NCI-H82 treated with DMSO at 0.1 percent for 48 hours (cell line): ENCODE data around the gene CYP19A1.

Experiments
- DNase-seq: peaks from one replicate; lab custom pipeline; 2025; ENCODE audit not compliant: unreplicated experiment; lab: John Stamatoyannopoulos, UW

The CYP19A1 gene

DNA sequence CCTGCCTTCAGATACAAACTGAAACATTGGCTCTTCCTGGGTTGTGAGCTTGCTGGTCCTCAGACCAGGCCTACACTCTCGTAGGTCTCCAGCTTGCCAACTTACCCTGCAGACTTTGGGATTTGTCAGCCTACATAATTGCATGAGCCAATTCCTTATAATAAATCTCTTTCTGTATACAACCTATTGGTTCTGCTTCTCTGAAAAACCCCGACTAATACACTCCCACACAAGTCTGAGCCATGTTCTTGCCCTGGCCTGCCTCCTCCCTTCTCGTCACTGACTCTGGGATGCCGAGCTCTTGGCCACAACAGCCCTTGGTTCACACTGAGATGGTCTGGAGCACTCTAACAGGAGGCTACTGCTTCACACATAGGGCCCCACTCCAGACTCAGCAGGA, 9.5 kb downstream of the CYP19A1 start:
- DNase-seq: no peak

DNA sequence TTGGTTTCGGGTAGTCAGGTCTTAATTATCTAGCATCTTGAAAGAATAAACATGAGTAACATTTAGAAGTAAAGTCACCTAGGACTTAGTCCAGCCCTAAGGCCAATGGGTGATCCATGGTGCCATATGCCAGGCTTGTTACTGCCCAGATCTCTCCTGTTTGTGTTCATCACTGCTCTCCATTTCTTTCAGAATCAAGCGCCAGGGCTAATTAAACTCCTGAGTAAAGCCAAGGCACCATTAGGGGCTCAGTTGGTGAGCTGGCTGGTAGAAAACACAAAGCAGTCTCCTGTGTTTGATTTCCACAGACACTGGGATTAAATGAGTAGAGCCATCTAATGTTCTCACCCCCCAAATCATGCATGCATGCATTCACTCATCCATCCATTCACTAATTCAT, 11.3 kb downstream of the CYP19A1 start:
- no peak for DNase-seq

DNA sequence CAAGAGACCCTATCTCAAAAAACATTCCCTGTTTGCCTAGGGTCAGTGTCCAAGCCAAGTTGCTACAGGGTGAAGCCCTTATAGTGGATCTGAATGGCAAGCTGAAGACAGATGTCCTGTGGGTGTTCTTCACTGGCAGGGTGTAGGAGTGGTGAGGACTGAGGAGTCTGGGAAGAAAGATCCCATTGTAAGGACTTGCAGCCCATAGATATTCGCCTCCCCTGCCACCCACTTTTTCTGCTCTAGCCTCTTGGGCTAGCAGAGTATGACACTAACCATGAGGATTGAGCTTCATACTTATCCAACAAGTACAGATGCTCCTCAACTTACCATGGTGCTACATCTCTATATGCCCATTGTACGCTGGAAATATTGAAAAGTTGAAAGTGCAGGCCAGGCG, 13.2 kb downstream of the CYP19A1 start:
- no peak for DNase-seq

DNA sequence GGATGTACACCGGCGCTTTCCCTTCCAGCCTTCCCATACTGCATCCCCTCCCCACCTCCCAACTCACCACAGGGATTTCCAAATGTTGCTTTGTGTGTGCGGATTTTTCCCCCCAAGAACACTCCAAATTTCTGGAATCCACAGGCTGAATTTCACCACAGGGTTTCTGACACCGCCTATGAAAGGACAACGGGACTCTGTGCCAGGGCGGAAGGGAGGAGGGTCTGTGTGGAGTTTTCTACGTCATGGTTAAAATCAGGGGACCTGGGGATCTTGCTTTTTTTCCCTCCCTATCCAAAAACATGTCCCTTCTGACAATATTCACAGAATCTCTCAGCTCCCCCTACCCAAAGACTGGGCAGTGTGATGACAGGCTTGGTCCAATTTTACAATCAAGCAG, 14.6 kb downstream of the CYP19A1 start:
- DNase-seq: no peak

DNA sequence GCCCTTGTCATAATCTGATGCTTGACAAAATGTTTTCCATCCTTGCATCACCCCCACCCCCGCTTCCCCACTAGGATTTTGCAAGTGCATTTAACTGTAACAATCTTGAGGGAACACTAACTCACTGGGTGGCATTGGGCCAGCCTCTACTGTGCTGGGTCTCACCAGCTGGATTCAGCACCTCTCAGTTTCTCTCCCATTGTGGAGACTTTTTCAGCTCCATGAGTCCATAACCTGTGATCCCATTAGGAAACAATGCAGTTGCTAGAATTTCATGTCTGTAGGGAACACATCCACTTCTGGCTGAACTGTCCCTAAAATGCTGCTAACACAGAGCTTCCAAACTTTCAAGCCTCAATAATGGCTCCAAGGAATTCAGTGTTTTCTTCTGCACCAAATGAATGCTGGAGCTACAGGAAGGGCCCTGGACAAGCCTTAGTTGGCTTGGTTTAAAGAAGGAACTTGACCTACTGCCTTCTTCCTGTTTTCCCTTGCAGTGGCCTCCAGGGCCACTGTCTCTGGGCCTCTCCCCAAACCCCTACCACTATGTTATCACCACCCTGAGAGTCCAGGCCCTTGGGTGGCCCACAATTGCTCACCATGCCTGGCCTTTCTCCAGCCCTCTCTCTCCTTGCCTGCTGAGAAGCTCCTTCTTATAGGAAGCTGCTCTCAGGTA, 15.6 kb downstream of the CYP19A1 start:
- DNase-seq: no peak

DNA sequence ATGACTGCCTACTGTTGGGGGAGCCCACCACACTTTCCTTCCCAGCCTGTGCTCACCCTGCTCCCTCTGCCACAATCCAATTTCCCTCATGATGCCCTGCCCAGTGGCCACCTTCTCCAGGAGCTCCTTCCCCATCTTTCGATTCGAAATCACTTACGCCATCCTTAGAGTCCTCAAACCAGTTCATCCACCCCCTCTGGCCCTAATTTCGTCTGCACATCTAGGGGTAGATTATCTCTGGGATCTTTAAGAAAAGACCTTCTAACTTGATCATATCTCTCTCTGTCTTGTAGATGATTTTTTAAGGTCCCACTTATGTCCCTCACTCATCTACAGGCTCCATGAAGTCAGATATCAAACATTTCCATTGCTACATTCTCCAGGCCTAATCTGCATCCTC, 17.1 kb downstream of the CYP19A1 start:
- no peak for DNase-seq

DNA sequence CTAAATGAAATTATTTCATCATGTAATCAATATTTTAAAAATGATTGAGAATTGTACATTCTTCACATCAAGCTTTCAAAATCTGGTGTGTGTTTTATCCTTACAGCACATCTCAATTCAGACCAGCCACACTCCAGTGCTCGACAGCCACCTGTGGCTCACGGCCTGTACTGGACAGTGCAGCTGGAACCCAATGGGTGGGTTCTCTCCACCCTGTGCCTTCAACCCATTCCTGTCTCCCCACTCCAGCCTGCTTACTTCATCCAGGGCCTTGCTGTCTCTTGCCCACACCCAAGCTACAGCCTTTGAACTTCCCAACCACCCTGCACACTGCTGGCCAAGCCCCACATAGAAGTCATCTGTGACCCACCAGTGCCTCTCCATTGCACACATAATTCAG, 17.6 kb downstream of the CYP19A1 start:
- DNase-seq: no peak

DNA sequence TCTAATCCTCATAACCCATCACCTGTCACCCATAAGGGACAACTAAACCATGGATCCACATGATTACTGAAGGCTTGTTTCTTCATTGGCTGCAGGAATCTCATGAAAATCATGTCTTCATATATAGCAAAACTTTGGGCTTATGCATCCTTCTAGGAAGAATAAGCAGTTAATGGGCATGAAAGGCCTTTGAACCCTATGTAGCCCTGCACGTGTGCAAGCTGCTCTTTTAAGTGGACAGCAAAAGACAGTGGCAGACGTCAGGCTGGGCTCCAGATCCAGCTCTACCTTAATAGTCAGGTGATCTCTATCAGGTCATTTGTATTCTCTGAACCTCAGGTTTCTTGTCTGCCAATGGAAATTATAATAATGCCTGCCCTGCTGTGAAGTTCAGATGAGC, 18.9 kb downstream of the CYP19A1 start:
- no peak for DNase-seq

DNA sequence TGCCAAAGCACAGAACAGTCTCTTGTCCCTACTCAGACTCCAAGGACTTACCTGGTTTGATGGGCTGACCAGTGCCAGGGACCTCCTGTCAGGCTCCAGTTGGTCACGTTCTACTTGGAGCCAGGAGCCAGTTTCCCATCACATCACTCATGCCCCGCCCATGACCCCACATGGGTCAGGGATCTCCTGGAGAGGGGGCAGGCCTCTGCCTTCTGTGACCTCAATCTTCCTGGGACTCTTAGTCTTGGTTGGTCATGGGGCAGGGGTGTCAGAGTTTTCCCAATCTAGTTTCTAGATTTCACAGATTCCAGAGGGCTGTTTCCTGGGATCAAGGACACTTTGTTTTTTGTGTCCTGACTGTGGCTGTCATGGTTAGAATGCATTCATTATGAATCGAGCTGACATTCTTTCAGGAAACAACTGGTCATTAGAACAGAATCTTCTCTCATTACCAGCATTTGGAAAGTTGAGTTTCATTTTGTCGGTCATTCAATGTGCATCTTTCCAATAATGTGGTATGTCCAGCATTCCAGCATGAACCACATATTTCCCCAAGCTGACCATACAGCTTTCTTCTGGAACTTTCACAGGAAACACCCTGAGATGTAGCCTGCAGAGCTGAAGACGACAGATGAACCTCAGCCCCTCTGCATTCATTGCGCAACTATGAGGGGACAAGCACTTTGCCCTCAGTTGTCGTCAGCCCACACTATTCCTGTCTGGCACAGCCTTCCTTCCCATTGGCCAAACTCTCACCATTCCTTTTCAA, 19.8 kb downstream of the CYP19A1 start:
- no peak for DNase-seq

DNA sequence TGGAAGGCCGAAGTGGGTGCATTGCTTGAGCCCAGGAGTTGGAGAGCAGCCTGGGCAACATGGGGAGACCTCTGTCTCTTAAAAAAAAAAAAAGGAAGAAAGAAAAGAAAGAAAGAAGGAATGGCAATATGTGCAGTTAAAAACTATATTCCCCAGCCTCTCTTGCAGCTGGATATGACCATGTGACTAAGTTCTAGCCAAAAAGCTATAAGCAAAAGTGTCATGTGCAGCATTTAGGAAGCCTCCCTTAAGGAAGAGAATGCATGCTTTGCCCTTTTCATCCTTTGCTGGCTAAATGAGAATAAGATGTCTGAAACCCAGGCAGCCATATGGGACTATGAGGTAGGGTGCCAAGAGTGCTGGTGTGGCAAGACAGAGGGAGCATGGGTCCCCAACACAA, 21.8 kb downstream of the CYP19A1 start:
- no peak for DNase-seq

DNA sequence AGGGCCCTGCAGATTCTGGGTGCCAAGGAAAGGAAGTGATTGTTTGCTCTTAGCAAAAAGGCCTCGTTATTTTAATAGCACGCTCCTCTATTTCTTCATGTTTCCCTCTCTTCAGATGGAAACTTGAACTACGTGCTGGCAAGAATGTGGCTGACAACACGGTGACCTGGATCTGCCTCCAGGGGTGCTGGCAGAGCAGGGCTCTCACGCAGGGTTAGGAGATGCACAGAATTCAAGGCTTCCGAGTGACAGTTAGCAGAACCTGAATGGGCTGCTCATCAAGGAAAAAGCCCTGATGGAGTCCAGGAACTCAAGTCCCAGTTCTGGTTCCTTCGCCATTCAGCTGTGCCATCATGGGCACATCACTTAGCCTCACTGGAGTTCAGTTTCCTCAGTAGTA, 22.7 kb downstream of the CYP19A1 start:
- DNase-seq: no peak

DNA sequence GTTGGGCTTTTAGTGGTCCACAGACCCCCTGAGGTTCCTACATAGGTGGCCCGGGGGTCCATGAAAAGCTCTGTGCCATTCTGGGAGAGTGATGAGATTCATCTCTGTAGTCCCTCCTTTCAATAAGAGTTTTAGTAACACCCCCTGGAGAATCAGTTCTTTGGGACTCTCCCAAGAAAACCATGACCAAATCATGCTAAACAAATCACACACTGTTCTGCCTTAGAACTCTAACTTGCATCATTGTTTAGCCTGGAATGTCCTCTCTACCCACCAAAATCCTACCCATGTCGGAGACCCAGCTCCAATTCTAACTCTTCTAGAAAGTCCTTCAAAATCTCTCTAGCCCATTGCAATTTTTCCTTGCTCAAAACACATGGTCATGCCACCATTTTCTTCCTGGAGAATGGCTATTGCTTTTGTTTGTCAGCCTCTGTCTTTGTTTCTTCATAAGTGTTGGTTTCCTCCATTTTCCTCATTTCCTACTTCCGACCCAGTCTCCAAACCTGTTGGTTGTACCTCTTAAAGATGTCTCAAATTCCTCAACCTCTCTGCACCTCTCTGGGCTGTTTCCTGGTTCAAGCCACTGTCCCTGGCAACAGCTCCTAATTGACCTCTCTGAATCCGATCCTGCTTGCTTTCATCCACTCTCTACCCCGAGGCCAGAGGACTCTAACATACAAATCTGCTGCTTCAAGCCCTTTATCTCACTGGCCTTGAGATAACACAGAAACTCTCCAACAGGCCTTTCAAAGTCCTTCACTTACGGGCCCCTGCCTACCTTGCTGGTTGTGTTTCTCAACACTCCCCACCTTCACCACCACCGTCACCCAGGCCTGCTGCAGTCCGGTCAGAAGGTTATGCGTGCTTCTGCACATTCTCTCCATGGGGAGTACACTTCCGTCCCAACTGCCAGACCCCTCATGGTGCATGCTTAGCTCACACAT, 23.7 kb downstream of the CYP19A1 start:
- no peak for DNase-seq

DNA sequence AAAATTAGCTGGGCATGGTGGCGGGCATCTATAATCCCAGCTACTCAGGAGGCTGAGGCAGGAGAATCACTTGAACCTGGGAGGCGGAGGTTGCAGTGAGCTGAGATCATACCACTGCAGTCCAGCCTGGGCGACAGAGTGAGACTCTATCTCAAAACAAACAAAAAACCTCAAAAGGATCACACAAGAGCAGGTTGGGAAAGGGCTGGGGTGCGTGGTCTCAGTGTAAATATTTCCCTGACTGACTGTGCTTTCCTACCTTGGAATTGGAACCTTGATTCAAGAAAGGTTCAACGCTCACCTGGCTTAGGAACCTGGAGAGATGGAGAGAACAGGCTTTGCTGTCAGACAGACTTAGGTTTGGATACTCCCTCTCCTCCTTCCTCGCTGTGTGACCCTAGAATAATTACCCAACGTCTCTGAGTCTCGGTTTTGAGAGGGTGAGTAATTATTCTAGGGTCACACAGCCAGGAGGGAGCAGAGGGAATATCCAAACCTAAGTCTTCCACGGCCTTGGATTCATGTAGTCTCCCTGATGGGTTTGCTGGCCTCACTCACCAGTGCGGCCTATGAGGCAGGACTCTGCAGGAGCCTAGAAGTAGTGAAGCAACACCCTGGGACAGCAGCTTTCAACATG, 24.6 kb downstream of the CYP19A1 start:
- no peak for DNase-seq

DNA sequence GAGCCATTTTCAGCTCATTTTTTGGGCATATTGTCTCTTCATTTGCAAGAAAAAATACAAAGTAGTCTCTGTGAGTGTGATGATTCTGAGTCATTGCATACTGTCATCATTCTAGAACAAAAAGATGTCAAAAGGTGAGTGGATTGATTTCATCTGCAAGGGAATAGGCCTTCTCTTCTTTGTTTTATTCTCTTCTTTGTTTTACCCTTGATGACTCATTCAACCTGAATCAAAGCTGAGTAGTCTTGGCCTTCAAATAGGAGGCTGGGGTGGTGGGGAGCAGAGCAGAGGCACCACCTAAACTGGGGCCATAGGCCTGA, 25.4 kb downstream of the CYP19A1 start:
- no peak for DNase-seq

DNA sequence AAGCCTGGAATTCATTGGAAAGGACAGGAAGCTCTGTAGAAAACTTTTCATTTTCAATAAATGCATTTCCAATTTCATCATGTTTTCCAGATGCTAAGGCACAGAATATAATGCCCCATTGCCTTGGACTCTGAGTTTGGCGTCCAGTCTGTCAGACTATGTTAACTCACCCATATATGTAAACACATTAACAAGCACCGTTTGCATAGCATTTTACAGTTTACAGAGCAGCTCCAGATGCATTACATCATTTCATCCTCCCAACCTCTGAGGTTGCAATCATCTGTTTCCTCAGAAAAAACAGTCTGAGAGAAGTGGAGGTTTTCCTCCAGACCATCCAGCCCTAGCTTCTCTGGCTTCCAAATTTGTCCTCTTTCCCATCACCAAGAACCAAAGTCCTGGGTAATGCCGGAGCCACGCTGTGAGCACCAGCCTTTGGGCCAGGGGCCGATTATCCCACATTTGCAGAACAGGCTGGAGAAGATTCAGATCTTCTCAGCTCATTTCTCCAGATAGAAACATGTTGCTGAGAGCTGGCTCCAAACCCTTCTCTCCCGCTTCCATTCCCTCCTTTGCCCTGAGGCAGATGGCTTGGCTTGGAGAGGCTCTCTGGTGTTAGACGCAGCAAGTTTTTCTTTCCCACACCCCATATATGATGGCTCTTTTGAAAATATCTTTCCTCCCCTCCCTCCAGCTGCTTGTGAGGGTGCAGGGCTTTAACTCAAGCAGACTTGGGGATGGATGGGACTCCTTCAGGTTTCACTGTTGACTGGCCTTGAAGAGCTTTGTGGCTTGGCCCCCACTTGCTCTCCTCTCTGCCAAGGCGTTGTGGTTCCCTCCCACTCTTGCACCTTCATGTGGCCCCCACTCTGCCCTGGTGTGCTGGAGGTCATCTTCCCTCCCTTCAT, 26.0 kb downstream of the CYP19A1 start:
- DNase-seq: no peak

DNA sequence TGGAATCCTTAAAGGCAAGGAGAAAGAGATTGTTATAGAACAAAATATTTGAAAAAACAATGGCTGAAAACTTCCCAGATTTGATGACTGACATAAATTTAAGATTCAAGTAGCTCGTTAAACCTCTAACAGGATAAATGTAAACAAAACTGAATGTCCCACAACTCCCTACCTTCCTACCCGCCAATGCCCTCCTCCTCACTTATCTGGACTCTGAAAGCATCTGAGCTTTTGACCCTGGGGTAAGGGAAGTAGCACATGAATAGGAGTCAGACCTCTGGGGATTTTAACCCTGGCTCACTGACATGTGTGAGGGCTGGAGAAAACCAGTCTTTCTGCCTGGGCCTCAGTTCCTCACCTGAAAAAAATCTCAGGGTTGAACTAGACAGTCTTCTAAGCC, 26.9 kb downstream of the CYP19A1 start:
- no peak for DNase-seq

DNA sequence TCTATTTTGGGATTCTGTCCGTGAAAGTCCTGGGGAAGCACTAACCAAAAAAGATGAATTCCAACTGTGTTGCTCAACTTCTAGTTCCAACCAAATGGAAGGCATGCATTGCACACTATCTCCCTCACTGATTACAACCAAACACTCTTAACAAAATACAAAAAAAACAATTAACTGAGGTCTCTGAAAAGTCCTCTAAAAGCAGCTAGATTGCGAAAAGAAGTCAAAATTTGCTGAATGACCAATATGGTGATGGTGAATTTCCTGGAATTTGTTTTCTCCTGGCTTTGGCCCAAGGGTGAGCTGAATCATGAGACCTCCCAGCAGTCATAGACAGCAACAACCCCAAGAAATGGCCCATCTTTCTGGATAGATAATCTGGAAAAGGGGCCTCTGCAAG, 28.3 kb downstream of the CYP19A1 start:
- no peak for DNase-seq

DNA sequence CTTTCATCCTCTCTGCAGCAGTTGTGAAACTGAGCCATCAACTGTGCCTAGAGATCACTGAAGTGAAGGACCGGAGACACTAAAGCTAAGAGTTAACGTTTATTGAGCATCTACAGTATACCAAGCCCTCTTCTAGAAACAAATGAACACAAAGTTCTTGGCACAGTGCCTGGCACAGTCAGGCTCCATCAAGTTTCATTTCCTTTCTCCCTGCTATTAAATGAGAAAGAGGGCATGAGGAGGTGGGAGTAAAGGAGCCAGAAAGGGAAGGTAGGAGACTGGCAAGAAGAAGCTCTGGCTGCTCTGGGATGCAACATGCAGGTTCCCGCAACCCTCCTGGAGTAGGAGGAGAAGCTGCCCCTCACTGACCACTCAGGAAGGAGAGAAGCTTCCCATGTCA, 30.6 kb downstream of the CYP19A1 start:
- DNase-seq: no peak

DNA sequence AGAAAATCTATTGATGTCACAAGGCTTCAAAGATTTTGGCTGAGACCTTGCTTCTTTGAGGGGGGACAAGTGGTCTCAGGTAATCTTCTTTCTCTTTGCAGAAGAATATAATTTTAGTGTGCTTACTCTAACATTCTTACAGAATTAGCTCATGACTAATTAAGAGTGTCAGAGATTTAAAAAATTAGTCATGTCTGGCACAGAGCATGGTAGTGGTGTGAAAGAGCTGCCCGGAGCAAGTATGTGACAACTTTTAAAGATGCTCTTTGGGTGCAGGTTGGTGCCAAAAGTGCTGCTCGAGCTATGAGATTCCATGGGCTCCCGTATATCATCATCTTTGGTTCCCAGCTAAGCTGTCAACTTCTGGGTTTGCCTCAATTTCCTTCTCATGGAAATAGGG, 31.1 kb downstream of the CYP19A1 start:
- no peak for DNase-seq

DNA sequence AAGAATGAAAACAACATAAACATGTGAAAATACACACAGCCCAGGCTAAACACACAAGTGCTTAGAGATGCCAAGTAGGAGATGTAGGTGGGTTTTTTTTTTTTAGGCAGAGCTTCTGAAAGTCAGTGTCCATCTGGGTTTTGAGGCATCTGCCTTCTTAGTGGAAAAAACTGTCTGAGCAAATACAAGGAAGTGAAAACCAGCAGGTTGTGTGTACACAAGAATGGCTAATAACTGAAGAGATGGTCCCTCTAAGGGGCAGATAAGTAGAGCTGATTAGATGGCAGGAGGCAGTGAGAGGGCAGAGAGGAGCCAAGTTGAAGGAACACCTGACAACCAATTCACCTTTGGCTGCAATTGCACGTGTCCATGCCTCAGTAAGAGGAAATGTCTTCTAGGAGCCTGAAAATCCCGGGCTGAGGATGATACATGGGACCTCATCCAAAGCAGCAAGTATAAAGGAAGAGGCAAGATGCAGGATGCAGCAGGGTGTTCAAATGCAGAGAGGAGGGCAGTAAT, 34.9 kb downstream of the CYP19A1 start:
- no peak for DNase-seq
